Measurements from ENCODE around the gene TMEM129.

DNA sequence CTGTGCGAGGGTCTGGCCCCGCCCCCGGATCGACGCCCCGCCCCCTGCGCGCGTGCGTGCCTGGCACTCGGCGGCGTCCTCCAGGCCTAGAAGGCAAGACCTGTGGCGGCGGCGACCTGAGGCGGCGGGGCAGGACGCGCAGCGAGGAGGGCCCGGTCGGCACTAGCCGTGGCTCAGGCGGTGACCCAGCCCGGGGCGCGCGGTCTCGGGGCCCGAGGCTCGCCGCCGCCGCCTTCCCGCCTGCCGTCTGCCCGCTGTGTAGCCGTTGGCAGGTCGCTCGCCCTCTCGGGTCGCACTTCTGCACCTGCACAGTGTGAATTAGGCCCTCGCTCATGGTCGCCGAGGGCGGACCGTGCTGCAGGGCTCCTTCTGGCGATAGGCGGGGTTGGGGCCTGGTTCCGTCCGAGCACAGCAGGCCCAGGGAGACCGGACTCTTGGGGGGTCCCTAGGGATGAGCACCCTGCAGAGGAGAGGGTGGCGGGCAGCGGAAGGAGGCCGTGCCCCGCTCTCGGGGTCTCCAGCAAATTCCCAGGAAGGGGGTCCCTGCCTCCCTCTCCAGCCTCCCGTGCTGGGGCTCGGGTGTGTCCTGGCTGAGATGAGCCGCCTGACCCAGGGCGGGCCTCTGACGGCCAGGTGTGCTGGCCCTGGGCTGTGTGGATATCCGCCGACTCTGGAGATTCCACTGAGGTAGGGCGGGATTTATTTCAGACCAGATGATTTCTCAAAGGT is 36.5 kb downstream of the TMEM129 start:
- TF ChIP-seq, protein P1, sequence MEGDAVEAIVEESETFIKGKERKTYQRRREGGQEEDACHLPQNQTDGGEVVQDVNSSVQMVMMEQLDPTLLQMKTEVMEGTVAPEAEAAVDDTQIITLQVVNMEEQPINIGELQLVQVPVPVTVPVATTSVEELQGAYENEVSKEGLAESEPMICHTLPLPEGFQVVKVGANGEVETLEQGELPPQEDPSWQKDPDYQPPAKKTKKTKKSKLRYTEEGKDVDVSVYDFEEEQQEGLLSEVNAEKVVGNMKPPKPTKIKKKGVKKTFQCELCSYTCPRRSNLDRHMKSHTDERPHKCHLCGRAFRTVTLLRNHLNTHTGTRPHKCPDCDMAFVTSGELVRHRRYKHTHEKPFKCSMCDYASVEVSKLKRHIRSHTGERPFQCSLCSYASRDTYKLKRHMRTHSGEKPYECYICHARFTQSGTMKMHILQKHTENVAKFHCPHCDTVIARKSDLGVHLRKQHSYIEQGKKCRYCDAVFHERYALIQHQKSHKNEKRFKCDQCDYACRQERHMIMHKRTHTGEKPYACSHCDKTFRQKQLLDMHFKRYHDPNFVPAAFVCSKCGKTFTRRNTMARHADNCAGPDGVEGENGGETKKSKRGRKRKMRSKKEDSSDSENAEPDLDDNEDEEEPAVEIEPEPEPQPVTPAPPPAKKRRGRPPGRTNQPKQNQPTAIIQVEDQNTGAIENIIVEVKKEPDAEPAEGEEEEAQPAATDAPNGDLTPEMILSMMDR (conservative IDR thresholded peaks at IDR 0.05): no peak
- no peak for TF ChIP-seq EZH2 (IDR thresholded peaks at IDR 0.05; ENCODE audit: low read depth)

Measured in PC-9 (cell line).